ENCODE measurements around the gene DYNLT5. TPM values are rescaled to one million over a fixed set of nuclear protein-coding genes. Genes with fewer than 3 reads are reported as not detected.
"Not testable (repeated sequence)": the region's sequence is repeated elsewhere in the genome, so short reads cannot be mapped to it uniquely, and the experiment has no call there.

DYNLT5 gene
- total RNA-seq, 1 experiment from 2014 or later, result not detected

- Histone ChIP-seq H3K9me3 (replicated peaks) (no peaks in the 10 kb centered on the region), H3K36me3 (no peaks in the 10 kb centered on the region), H3K4me3 (no peak overlapping the region), H3K27ac (no peak overlapping the region), H3K4me1 (no peaks in the 10 kb centered on the region), H3K27me3 (no peaks in the 10 kb centered on the region; the same call in 1 of the 2 replicates)
- no peak for DNase-seq
Observed at GRCh38 chr1:66791621-66792610, 39.7 kb downstream of the DYNLT5 start.

- DNase-seq, H3K36me3 ChIP-seq, H3K27ac ChIP-seq: not testable (repeated sequence)
Observed at GRCh38 chr1:66795839-66796238, 43.6 kb downstream of the DYNLT5 start.

DNA sequence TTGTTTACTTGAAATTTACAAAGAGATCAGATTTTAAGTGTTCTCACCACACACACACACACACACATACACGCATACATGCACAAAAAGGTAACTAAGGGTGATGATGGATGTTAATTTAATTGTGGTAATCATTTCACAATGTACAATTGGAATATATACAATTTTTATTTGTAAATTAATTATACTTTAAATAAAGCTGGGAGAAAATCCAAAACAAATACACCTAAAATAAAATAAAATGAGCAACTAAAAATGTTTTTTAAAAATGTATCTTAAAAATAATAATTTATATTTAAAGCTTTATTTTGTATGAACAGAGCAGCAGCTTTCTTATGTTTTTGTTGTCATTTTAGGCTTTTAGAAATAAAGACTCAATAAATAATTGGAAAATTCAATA, 57.0 kb downstream of the DYNLT5 start:
- Histone ChIP-seq H3K9me3 (replicated peaks) (no peaks in the 10 kb centered on the region), H3K36me3 (no peaks in the 10 kb centered on the region), H3K27me3 (no peaks in the 10 kb centered on the region), H3K4me1 (no peaks in the 10 kb centered on the region), H3K4me3 (no peak overlapping the region), H3K27ac (no peak overlapping the region)
- no peak for DNase-seq

More at GRCh38 chr1:66795839-66796238, 43.6 kb downstream of the DYNLT5 start:
- not testable (repeated sequence) for H3K4me3 ChIP-seq; H3K4me1 ChIP-seq; H3K9me3 ChIP-seq (replicated peaks); H3K27me3 ChIP-seq

DNA sequence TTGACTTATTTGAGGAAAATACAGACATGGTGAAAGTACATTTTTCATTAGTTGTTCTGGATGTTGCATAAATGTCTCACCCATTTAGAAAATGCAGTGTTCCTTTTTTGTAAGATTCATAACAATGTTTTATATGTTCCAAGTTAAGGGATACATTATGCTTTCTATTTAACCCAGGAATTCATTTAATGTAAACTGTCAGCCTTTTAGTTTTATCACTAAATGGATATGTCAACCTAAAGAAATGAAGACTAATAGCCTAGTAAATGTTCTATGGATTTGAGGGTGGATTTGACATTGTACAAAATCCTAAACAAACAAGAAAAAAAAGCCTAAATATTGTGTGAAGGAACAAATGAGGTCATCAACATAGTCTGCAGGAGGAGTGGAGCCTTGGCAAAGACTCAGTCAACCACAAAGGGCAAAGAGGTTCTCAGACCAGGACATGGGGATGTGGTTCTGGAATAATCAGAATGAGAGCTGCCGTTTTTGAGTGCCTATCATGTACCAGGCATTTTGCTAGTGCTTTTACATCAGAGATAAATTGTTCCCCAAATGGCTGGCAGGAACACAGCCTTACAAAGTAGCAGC, 57.6 kb downstream of the DYNLT5 start:
- no peaks in the 10 kb centered on the region for H3K27me3 ChIP-seq
- H3K9me3 ChIP-seq (replicated peaks), result no peaks in the 10 kb centered on the region
- H3K4me1 ChIP-seq, result no peaks in the 10 kb centered on the region
- no peaks in the 10 kb centered on the region for H3K36me3 ChIP-seq
- DNase-seq, result no peak
- H3K27ac ChIP-seq, result no peak overlapping the region
- no peak overlapping the region for H3K4me3 ChIP-seq

- H3K27ac ChIP-seq, result no peak overlapping the region
- H3K4me3 ChIP-seq, result no peak overlapping the region
- DNase-seq, result no peak
- H3K27me3 ChIP-seq, result no peaks in the 10 kb centered on the region
- H3K9me3 ChIP-seq (replicated peaks), result no peaks in the 10 kb centered on the region
- no peaks in the 10 kb centered on the region; the same call in 1 of the 2 replicates for H3K4me1 ChIP-seq
- no peaks in the 10 kb centered on the region for H3K36me3 ChIP-seq
Observed at GRCh38 chr1:66824771-66825170, 72.5 kb downstream of the DYNLT5 start.

Other genes with a start within 250 kb of the DYNLT5 start
- 0.05 and 0.18 TPM in 2 replicates for gene SGIP1, start 218.3 kb upstream of the DYNLT5 start, total RNA-seq (2014; rRNA removed; shearing (Covaris generic))
- not detected in 2 replicates for gene INSL5, start 48.8 kb downstream of the DYNLT5 start, total RNA-seq (2014; rRNA removed; shearing (Covaris generic))
- gene DNAI4, start 172.4 kb downstream of the DYNLT5 start, total RNA-seq (2014; rRNA removed; shearing (Covaris generic)), result 0.32 and 0.68 TPM in 2 replicates
- gene MIER1, start 172.5 kb downstream of the DYNLT5 start, total RNA-seq (2014; rRNA removed; shearing (Covaris generic)), result 32.9 and 39.3 TPM in 2 replicates

Data from SJCRH30 (cell line).